ENCODE data around the gene CAPS. TPM values are rescaled to one million over a fixed set of nuclear protein-coding genes. Genes with fewer than 3 reads are reported as not detected.
A peak's percentile ranks its signal among the peaks of the same experiment; 100 is the strongest.

CAPS gene
- total and polyA plus RNA-seq, 12 donors: 1.3 to 14.1 (median 3.0) TPM

DNA sequence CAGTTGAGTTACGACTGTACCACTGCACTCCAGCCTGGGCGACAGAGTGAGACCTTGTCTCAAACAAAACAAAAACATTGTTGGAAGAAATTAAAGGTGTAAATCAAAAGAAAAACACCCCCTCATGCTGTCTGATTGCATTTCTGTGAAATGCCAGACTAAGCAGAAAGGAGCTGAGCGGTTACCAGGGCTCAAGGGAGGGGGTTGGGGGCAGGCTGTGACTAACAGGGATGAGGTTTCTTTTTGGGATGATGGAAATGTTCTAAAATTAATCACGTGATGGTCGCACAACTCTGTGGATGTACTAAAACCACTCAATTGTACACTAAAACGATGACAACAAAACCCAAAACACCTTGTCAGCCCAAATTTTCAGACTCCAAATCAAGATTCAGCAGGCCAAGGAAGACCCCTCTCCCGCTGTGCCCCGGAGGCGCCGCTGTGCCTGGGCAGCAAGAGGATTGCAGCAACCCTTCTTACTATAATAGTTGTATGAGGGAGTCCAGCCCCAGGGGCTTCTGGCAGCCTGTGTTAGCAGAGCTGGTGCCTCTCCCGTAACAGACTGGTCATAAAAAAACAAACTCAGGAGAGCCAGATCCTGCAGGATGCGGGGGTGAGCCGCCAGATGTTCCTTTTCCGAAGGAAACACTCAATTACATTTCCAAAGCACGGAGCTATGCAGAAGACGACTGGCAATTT is 20.9 kb downstream of the CAPS start:
- H3K4me1 ChIP-seq: peaks cover 6 to 42% (median 28%) of the 10 kb centered on the region in 9 donors
- H3K27ac ChIP-seq: peak overlapping the region in 9 of 10 donors; percentile 15 to 77 (median 50)
- TF ChIP-seq CTCF (IDR thresholded peaks at IDR 0.05): no peak
- ATAC-seq (peak; percentile 37 to 74 (median 66)), DNase-seq (no peak)
- H3K9me3 ChIP-seq: no peaks in the 10 kb centered on the region
- H3K27me3 ChIP-seq: no peaks in the 10 kb centered on the region
- H3K4me3 ChIP-seq: peak overlapping the region in 2 of 10 donors; percentile 3 to 8
- intact Hi-C loops (cut with DNase I): no loop called here
- H3K36me3 ChIP-seq: peaks cover 0 to 96% (median 17%) of the 10 kb centered on the region in 9 donors
- 57 to 69% methylated on average over 16 of the region's 16 CpGs for WGBS, 2 donors

- Histone ChIP-seq H3K9me3 (no peaks in the 10 kb centered on the region), H3K4me1 (peaks cover 6 to 42% (median 31%) of the 10 kb centered on the region in 9 donors), H3K27me3 (no peaks in the 10 kb centered on the region), H3K27ac (peak overlapping the region; percentile 5 to 77 (median 52)), H3K36me3 (peaks cover 0 to 96% (median 18%) of the 10 kb centered on the region in 9 donors), H3K4me3 (peak overlapping the region in 2 of 10 donors; percentile 3 to 8)
- DNase-seq (no peak), ATAC-seq (peak in 7 of 8 donors; percentile 20 to 49 (median 36))
- no peak for TF ChIP-seq CTCF (IDR thresholded peaks at IDR 0.05)
- 65 to 67% methylated on average over 25 of the region's 25 CpGs for WGBS, 2 donors
- intact Hi-C loops (cut with DNase I): no loop called here
Observed at GRCh38 chr19:5935473-5936291, 21.6 kb downstream of the CAPS start.

GRCh38 chr19:5936292-5936592 is 22.2 kb downstream of the CAPS start:
- H3K9me3 ChIP-seq: no peaks in the 10 kb centered on the region
- DNase-seq (no peak), ATAC-seq (no peak)
- no peak overlapping the region for H3K4me3 ChIP-seq
- intact Hi-C loops (cut with DNase I): no loop called here
- H3K27me3 ChIP-seq: no peaks in the 10 kb centered on the region
- peak overlapping the region in 4 of 10 donors; percentile 46 to 77 (median 63) for H3K27ac ChIP-seq
- TF ChIP-seq CTCF (IDR thresholded peaks at IDR 0.05): no peak
- WGBS, 2 donors: 90 to 96% methylated on average over 9 of the region's 9 CpGs
- peaks cover 0 to 96% (median 19%) of the 10 kb centered on the region in 9 donors for H3K36me3 ChIP-seq
- H3K4me1 ChIP-seq: peaks cover 6 to 48% (median 37%) of the 10 kb centered on the region in 9 donors

- ATAC-seq (no peak), DNase-seq (no peak)
- no peak for TF ChIP-seq CTCF (IDR thresholded peaks at IDR 0.05)
- H3K9me3 ChIP-seq: no peaks in the 10 kb centered on the region
- peak overlapping the region in 3 of 10 donors; percentile 20 to 22 (median 20) for H3K27ac ChIP-seq
- H3K4me1 ChIP-seq: peaks cover 6 to 59% (median 44%) of the 10 kb centered on the region in 9 donors
- intact Hi-C loops (cut with DNase I): no loop called here
- 85% methylated on average over 10 of the region's 10 CpGs for WGBS, 2 donors
- no peak overlapping the region for H3K4me3 ChIP-seq
- H3K27me3 ChIP-seq: no peaks in the 10 kb centered on the region
- peaks cover 0 to 89% (median 8%) of the 10 kb centered on the region in 9 donors for H3K36me3 ChIP-seq
Observed at GRCh38 chr19:5937550-5937949, 23.5 kb downstream of the CAPS start.
